SK-N-SH (cell line): Measurements from ENCODE around the gene CEACAM19.

ENCODE experiments used
- CHD2 ChIP-seq: fragments of 150-350 bp; IDR thresholded peaks from 2 replicates; pipeline ENCODE4 v1.6.1; 2018; ENCODE audit warnings: low read length; ENCODE audit not compliant: partially characterized antibody
- EP300 ChIP-seq, 2 experiments: IDR thresholded peaks; 2 replicates each; pipeline versions ENCODE4 v1.4.0 to v1.6.1; 2012; ENCODE audit warnings: borderline replicate concordance in 1 of 2, low read depth in 1 of 2, low read length in 1 of 2
- FOXJ3 ChIP-seq: sonication (generic); formaldehyde crosslinking; IDR thresholded peaks from 2 replicates; pipeline ENCODE4 v1.5.1; 2020; ENCODE audit warnings: mild to moderate bottlenecking, missing genetic modification reagents
- FOXM1 ChIP-seq: IDR thresholded peaks from 2 replicates; pipeline ENCODE4 v1.4.0; 2012; ENCODE audit warnings: low read depth, mild to moderate bottlenecking
- NFIC ChIP-seq: IDR thresholded peaks from 2 replicates; pipeline ENCODE4 v1.4.0; 2012; ENCODE audit warnings: borderline replicate concordance
- POLR2AphosphoS5 ChIP-seq: IDR thresholded peaks from 2 replicates; pipeline ENCODE4 v1.6.1; 2012; ENCODE audit warnings: low read depth, low read length
- TF ChIP-seq, protein P1 (sequence below): fragments of 200-600 bp; sonication (generic); IDR thresholded peaks from 2 replicates; pipeline ENCODE4 v1.6.1; 2017; ENCODE audit warnings: antibody characterized with exemption, mild to moderate bottlenecking, moderate library complexity
- TF ChIP-seq, protein P2 (sequence below): IDR thresholded peaks from 2 replicates; pipeline ENCODE4 v1.4.0; 2012; ENCODE audit warnings: low read depth, borderline replicate concordance

DNA sequence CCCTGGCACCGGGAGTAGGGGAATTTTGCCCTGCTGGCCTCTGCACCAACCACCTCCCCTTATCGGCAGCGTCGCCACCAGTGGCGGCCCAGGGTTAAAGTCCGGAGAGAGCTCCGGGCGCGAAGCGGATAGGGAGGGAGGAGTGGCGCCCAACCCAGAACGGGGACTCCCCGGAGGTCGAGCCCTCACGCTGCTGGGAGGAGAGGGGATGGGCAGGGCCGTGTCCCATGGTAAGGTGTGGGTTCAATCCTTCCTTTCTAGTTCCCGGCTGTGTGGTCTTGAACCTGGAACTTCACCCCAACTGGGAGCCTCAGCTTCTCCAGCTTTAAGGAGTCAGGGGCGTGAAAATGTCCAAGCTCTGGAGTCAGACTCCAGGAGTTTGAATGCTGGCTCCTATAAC lies 54.0 kb downstream of the CEACAM19 start:
- TF ChIP-seq EP300 (IDR thresholded peaks at IDR 0.05; ENCODE audit: borderline replicate concordance in 1 of 2, low read depth in 1 of 2, low read length in 1 of 2) (no peak), FOXM1 (no peak), POLR2AphosphoS5 (no peak), FOXJ3 (CRISPR knock-in tag) (no peak), CHD2 (no peak), NFIC (no peak)
- TF ChIP-seq, protein P1, sequence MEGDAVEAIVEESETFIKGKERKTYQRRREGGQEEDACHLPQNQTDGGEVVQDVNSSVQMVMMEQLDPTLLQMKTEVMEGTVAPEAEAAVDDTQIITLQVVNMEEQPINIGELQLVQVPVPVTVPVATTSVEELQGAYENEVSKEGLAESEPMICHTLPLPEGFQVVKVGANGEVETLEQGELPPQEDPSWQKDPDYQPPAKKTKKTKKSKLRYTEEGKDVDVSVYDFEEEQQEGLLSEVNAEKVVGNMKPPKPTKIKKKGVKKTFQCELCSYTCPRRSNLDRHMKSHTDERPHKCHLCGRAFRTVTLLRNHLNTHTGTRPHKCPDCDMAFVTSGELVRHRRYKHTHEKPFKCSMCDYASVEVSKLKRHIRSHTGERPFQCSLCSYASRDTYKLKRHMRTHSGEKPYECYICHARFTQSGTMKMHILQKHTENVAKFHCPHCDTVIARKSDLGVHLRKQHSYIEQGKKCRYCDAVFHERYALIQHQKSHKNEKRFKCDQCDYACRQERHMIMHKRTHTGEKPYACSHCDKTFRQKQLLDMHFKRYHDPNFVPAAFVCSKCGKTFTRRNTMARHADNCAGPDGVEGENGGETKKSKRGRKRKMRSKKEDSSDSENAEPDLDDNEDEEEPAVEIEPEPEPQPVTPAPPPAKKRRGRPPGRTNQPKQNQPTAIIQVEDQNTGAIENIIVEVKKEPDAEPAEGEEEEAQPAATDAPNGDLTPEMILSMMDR: no peak
- TF ChIP-seq, protein P2, sequence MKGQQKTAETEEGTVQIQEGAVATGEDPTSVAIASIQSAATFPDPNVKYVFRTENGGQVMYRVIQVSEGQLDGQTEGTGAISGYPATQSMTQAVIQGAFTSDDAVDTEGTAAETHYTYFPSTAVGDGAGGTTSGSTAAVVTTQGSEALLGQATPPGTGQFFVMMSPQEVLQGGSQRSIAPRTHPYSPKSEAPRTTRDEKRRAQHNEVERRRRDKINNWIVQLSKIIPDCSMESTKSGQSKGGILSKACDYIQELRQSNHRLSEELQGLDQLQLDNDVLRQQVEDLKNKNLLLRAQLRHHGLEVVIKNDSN: no peak
